Neural cell (in vitro differentiated cells): ENCODE data around the gene DDX31.

ENCODE experiments used
- EZH2 ChIP-seq: fragments of 200-600, 300-800 bp; shearing (Covaris generic), sonication (generic); IDR thresholded peaks from 2 replicates; pipeline ENCODE4 v1.6.1; 2014; ENCODE audit warnings: antibody characterized with exemption, low read length, borderline replicate concordance, mild to moderate bottlenecking; ENCODE audit not compliant: insufficient read depth, poor library complexity, severe bottlenecking
- MXI1 ChIP-seq: fragments of 450-650 bp; conservative IDR thresholded peaks from 2 replicates; pipeline ENCODE4 v1.6.1; 2014; ENCODE audit warnings: antibody characterized with exemption, mild to moderate bottlenecking; ENCODE audit not compliant: poor library complexity, severe bottlenecking
- SMC3 ChIP-seq: fragments of 450-650 bp; conservative IDR thresholded peaks from 2 replicates; pipeline ENCODE4 v1.6.1; 2014; ENCODE audit warnings: antibody characterized with exemption, mild to moderate bottlenecking, moderate library complexity; ENCODE audit not compliant: poor library complexity
- TAF1 ChIP-seq: IDR thresholded peaks from 2 replicates; pipeline ENCODE4 v1.6.1; 2012; ENCODE audit warnings: low read depth

- TF ChIP-seq EZH2 (no peak), SMC3 (no peak), TAF1 (no peak), MXI1 (no peak)
Observed at GRCh38 chr9:132610661-132611060, 59.1 kb downstream of the DDX31 start.
